SK-N-MC (cell line): Measurements from ENCODE around the gene METRNL.

Experiments used
- EZH2 ChIP-seq: fragments of 200-600 bp; sonication (generic); IDR thresholded peaks from one replicate; pipeline ENCODE4 v1.6.1; 2017; ENCODE audit warnings: antibody characterized with exemption
- FOXP2 ChIP-seq: optimal IDR thresholded peaks from 2 replicates; pipeline ENCODE3; 2011; ENCODE audit warnings: mild to moderate bottlenecking, moderate library complexity; ENCODE audit not compliant: insufficient read depth; ENCODE audit errors: extremely low read length, control extremely low read depth
- POLR2AphosphoS5 ChIP-seq: IDR thresholded peaks from 2 replicates; pipeline ENCODE4 v1.6.1; 2012; ENCODE audit warnings: mild to moderate bottlenecking, low read depth, low read length, borderline replicate concordance

DNA sequence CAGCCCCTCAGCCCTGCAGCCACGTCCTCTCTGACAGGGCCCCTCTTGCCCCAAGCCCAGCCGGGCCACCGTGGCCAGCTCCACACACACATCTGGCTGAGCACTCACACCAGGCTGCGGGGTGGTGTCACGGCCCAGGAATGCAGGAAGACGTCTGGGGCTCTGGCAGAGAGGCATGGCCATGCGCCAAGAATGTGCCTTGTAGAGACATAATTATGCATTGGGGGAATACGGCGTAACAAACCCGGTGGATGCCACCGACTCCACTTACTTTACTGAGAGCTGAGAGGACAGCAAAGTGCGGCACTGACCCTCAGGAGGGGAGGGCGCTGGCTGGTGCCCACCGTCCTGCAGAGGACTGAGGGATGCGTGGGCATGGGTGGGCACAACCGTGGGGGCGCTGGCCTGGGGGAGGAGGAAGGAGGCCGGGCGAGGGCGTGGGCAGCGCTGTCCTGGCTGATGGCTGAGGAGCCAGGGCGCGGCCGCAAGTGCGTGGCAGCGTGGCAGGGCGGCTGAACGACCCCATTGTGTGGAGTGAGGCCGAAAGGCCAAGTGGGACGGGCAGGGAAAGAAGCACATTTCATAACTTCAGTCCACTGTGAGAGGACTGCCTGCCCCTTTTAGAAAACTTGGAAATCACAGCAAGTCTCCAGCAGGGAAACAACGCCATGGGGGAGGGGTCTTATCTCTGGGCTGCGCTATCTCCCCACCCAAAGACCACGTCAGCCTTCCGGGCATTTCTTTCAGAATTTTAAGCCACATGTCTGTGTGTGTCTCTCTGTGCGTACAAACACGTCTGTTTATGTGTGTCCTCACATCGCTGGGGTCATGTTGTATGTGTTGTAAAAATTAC is 30.6 kb downstream of the METRNL start:
- 0 out of 2 replicates have a peak, but pooled peaks have one; percentile 16 for TF ChIP-seq POLR2AphosphoS5
- no peak for TF ChIP-seq EZH2
- peak; percentile 59 for TF ChIP-seq FOXP2
